HG02970 (cell line): Measurements from ENCODE around the gene WHRN.

ENCODE experiments used
- ATAC-seq: cut with Tn5 transposase; IDR thresholded peaks from one replicate; pipeline ENCODE4 v1.9.1; 2021; ENCODE audit warnings: mild to moderate bottlenecking, moderate library complexity, moderate number of reproducible peaks; ENCODE audit not compliant: unreplicated experiment, low FRiP score

WHRN gene

DNA sequence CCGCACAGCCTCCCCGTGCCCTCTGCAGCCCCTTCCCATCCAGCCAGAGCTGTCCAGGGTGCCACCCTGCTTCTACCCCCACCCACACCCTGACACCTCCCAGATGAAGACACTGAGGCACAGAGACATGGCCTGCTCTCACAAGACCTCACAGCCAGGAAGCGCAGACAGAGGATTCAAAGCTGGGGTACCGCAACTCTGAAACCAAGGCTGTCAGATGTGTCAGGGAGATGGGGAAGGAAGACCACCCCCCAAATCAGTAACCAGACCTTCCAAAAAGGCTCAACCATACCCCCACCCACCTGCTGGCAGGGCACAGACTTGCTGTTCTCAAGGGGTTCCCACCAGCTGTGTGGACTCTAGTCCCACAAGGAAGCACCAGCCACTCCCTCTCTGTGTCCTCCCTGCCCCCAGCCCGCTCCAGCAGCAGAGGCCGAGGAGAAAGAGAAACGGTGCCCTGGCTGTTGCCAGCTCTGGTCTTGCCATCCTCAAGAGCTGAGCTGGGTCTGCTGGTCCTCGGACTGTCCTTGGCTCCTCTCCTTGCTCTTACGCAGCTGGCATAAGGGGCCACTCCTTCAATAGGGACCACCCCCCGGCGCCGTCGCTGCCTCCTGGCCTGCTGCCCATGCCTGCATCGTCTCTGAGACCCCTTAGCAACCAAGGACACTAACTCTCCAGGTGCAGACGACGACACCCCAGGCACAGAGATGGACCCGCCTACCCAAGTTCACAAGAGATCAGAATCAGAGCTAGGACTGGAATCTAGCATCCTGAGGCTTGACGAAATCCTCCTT lies 118.2 kb downstream of the WHRN start:
- ATAC-seq, result no peak

DNA sequence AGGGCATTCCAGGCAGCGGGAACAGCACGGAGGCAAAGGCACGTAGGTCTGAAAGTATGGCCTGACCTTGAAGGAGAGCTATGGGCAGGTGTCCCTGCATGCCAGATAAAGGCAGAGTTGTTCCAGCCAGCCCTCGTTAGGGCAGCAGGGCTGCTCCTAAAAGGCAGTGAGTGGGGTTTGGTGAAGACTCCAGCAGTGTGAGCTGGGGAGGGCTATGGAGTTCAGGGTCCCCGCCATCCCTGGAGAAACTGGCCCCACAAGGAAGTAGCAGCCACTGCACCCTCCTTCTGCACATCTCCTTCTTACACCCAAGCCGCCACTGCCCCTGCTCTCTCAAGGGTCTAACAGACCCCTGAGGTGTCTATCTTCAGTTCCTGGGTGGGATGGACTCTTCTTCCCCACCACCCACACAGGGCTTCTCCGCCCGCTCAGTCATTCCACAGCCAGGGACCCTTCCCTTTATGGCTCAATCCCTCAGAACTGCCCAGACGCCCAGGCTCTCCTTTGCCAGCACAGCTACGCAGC lies 118.8 kb downstream of the WHRN start:
- no peak for ATAC-seq

- ATAC-seq, result peak; percentile 74
Observed at GRCh38 chr9:114385397-114386181, 119.7 kb downstream of the WHRN start.

GRCh38 chr9:114384836-114385396 lies 120.4 kb downstream of the WHRN start:
- no peak for ATAC-seq

- ATAC-seq, result no peak
Observed at GRCh38 chr9:114384341-114384740, 120.9 kb downstream of the WHRN start.

DNA sequence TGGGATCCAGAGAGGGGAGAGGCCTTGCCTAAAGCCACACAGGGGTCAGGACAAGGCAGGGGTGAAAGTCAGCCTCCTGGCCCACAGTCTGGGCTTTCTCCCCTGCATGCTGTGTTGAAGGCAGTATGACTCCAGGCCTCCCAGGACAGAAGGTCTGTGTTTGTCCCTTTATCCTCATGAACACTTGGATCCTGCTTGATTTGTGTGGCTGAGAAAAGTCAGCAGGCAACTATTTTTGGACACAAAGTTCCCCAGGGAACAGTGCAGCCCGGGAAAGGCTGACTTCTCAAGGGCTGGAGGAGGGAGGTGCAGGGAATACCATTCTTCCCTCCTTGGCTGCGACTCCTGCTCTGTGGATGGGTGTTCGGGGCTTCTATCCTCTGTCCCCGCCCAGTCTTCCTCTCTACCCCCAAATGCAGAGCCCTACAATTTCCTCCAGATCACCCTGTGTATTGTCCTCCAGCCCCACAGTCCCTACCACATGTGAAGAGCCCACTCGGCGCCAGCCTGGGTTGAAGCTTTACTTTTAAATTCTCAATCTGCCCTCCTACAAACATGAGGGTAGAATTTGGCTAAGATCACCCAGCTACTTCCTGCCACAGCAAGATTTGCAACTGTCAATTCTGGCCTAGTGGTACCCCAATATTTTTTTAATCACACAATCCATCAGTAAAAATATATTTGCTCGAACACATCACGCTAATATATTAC lies 121.6 kb downstream of the WHRN start:
- no peak for ATAC-seq

DNA sequence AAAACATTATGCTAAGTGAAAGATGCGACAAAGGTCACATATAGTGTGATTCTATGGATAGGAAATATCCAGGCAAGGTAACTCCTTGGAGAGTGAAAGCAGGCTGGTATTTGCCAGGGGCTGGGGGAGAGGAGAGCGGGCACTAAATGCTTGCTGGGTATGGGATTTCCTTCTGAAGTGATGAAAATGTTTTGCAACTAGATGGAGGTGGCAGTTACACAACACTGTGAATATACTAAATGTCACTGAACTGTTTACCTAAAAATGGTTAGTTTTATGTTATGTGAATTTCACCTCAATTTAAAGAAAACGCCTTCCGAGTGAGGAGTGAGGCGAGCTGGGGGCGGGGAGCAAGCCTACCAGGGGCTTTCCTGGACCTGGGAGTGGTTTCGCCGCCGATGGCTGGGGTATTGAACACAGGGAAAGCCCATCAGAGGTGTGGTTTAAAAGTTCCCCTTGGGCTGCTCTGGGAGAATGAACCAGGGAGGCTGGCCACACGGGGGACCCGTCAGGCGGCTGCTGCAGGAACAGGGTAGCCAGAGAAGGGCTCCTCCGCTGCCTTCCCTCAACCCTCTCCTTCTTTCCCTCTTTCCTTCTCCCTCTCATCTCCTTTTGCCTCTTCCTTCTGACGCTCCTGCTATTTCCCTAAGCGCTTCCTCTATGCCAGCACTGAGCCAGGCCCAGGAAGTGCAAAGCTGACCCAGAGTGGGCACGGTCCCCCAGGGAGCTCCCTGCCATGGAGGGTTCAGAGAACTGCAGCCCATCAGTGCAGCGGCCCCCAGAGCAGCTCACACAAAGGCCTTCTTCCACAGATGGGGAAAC lies 122.4 kb downstream of the WHRN start:
- no peak for ATAC-seq

- ATAC-seq, result no peak
Observed at GRCh38 chr9:114378883-114379282, 126.4 kb downstream of the WHRN start.

GRCh38 chr9:114378016-114378415 lies 127.3 kb downstream of the WHRN start:
- ATAC-seq, result no peak

- ATAC-seq, result no peak
Observed at GRCh38 chr9:114376586-114377445, 128.5 kb downstream of the WHRN start.

DNA sequence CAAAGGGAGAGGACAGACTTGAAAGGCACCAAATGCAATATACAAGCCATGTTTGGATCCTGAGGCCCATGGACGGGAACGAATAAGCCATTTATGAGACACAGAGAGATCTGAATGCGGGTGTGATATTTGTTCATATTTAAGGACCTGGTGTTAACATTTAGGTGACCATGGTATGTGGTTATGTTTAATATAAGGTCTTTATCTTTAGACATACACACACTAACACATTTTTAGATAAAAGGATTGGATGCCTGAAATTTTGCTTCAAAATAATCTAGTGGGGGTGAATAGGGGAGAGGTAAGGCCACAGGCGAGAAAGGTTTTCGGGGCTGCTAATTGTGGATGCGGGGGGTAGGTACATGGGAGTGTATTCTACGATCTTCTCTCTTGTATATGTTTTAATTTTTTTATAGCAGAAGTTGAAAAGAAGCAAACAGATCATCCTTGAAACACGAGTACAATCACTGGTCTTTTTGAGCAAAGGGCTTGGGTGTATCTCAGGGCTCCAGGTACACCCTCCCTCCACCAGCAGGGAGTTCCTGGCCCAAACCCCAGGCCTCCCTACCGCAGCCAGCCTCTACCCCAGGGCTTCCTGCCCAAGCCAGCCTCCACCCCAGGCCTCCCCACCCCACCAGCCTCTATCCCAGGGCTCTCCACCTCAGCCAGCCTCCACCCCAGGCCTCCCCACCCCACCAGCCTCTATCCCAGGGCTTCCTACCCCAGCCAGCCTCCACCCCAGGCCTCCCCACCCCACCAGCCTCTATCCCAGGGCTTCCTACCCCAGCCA lies 129.7 kb downstream of the WHRN start:
- no peak for ATAC-seq

GRCh38 chr9:114374936-114375335 lies 130.3 kb downstream of the WHRN start:
- ATAC-seq, result no peak

DNA sequence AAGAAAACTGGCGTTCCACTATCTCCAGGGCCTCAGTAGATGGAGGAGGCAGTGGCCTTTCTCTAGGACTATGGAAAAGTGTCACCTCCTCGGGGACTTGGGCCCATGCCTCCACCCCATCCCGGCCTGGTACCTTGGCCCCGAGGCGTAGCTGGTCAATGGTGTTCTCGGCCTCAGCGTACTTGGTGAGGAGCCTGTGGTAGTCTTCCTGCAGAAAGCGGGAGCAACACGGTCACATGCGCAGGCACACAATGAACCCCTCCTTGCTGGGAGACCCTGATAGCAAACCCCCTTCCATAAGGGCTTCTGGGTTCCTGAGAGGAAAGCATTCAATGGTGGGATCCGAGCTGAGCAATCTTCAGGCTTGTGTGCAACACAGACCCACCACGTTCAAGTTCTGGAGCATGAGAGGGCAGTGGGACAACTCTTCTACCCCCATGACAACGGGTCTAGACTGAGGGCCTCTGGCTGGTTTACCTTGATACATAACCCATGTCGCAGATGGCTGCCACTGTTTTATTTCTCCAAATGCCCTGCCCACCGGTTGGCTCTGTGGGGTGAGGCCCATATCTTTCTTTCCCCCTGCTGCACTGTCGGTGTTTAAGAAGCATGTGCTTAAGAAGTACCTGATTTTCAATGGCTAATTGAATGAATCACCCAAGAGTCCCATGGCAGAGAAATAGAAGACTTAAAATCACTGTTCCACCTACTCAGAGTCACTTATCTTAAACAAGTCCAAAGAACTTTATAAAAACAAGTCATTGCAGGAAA lies 131.1 kb downstream of the WHRN start:
- no peak for ATAC-seq

DNA sequence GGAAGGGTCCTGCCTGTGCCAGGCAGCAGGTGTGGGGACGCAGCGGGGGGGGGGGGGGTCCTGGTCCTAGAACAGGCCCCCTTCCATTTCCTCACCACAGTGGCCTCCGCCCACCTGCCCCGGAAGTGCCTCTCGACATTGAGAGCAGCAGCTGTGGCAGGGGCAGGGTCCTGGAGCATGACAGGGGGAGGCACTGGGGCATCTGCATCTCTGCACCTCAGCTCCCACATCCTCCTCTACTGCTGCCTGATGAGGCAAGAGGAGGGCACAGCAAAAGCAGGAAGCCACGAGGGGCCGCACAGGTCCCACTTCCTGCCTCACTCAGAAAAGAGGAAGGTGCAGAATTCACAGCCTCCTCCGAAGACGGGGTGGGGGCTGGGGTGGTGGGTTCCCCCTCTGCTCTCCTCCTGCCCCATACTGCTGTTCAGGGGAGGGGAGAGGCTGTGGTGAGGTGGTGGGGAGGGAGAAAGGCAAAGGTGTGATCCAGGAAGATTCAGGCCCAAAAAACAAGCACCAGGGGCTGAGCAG lies 132.3 kb downstream of the WHRN start:
- peak; percentile 78 for ATAC-seq

GRCh38 chr9:114371973-114372917 lies 133.0 kb downstream of the WHRN start:
- ATAC-seq, result no peak

- no peak for ATAC-seq
Observed at GRCh38 chr9:114371343-114371944, 133.8 kb downstream of the WHRN start.
